ENCODE results near the gene ABCA10.
"Not testable (repeated sequence)": the region's sequence is repeated elsewhere in the genome, so short reads cannot be mapped to it uniquely, and the experiment has no call there.

ABCA10 gene

GRCh38 chr17:69228018-69228417 is 606 bp downstream of the ABCA10 start:
- ATAC-seq, result no peak

GRCh38 chr17:69227541-69227940 is 1.1 kb downstream of the ABCA10 start:
- ATAC-seq, result no peak

GRCh38 chr17:69223809-69224208 is 4.8 kb downstream of the ABCA10 start:
- ATAC-seq, result no peak

- ATAC-seq, result no peak
These were observed 5.8 kb downstream of the ABCA10 start for GRCh38 chr17:69222707-69223258.

- no peak for ATAC-seq
These were observed 8.5 kb downstream of the ABCA10 start for GRCh38 chr17:69220098-69220497.

- ATAC-seq, result no peak
These were observed 9.6 kb downstream of the ABCA10 start for GRCh38 chr17:69218986-69219385.

GRCh38 chr17:69213059-69213813 is 15.4 kb downstream of the ABCA10 start:
- ATAC-seq, result no peak

GRCh38 chr17:69208640-69209039 is 20.0 kb downstream of the ABCA10 start:
- ATAC-seq, result no peak

- ATAC-seq, result no peak
These were observed 21.5 kb downstream of the ABCA10 start for GRCh38 chr17:69207151-69207550.

- no peak for ATAC-seq
These were observed 30.4 kb downstream of the ABCA10 start for GRCh38 chr17:69198238-69198637.

- ATAC-seq, result not testable (repeated sequence)
These were observed 32.4 kb downstream of the ABCA10 start for GRCh38 chr17:69196105-69196653.

- ATAC-seq, result no peak
These were observed 35.9 kb downstream of the ABCA10 start for GRCh38 chr17:69192754-69193153.

- no peak for ATAC-seq
These were observed 39.8 kb downstream of the ABCA10 start for GRCh38 chr17:69188796-69189195.

GRCh38 chr17:69188064-69188463 is 40.6 kb downstream of the ABCA10 start:
- ATAC-seq, result no peak

- ATAC-seq, result no peak
These were observed 41.3 kb downstream of the ABCA10 start for GRCh38 chr17:69187294-69187693.

- ATAC-seq, result no peak
These were observed 49.2 kb downstream of the ABCA10 start for GRCh38 chr17:69179227-69179952.

- ATAC-seq, result no peak
These were observed 52.2 kb downstream of the ABCA10 start for GRCh38 chr17:69176457-69176795.

- no peak for ATAC-seq
These were observed 52.8 kb downstream of the ABCA10 start for GRCh38 chr17:69175625-69176456.

GRCh38 chr17:69175262-69175624 is 53.4 kb downstream of the ABCA10 start:
- no peak for ATAC-seq

GRCh38 chr17:69173118-69173517 is 55.5 kb downstream of the ABCA10 start:
- no peak for ATAC-seq

- no peak for ATAC-seq
These were observed 58.2 kb downstream of the ABCA10 start for GRCh38 chr17:69170377-69170776.

GRCh38 chr17:69168642-69169041 is 60.0 kb downstream of the ABCA10 start:
- not testable (repeated sequence) for ATAC-seq

GRCh38 chr17:69166957-69167356 is 61.7 kb downstream of the ABCA10 start:
- ATAC-seq, result no peak

Data from activated CD4-positive, CD25-positive, alpha-beta regulatory T cell treated with anti-CD3 and anti-CD28 coated beads, Interleukin-2, amount 50 U/mL, for 24 hours (primary cell).